HEK293 (cell line): Measurements from ENCODE around the gene IGSF10.

ENCODE experiments used
- CTCF ChIA-PET: fragments of 350-600 bp; formaldehyde crosslinking; extraction: SDS; loops from one replicate; lab custom pipeline; 2021; ENCODE audit warnings: antibody characterized with exemption; lab: Yijun Ruan, JAX
- POLR2A ChIA-PET: fragments of 300-600 bp; formaldehyde crosslinking; extraction: SDS; loops from one replicate; lab custom pipeline; 2020; ENCODE audit warnings: antibody characterized with exemption, inconsistent platforms; lab: Yijun Ruan, JAX
- H3K27ac ChIP-seq: fragments of 200-500 bp; sonication (Bioruptor generic); 2 replicates; pipeline ENCODE4 v1.5.1; 2014; ENCODE audit warnings: low read depth, low read length, control low read depth, inconsistent platforms; ENCODE audit errors: extremely low read depth
- H3K36me3 ChIP-seq, 2 experiments: fragments of 200-500 bp in 1 of 2; sonication (Bioruptor generic) in 1 of 2; 1 replicate in 1 of 2; 2 replicates in 1 of 2; pipeline ENCODE4 v1.5.1; 2014 to 2017; ENCODE audit warnings: inconsistent platforms in 2 of 2, low read length in 2 of 2; ENCODE audit not compliant: control insufficient read depth in 2 of 2, insufficient read depth in 1 of 2
- H3K4me1 ChIP-seq: fragments of 200-500 bp; sonication (Bioruptor generic); 2 replicates; pipeline ENCODE4 v1.5.1; 2014; ENCODE audit warnings: mild to moderate bottlenecking, low read length, inconsistent platforms; ENCODE audit not compliant: control insufficient read depth, insufficient read depth
- H3K4me3 ChIP-seq: 2 replicates; pipeline ENCODE4 v1.5.1; 2011; ENCODE audit warnings: low read depth, mild to moderate bottlenecking, control low read depth, low read length, moderate library complexity
- H3K9me3 ChIP-seq: fragments of 200-500 bp; sonication (Bioruptor generic); 2 replicates; pipeline ENCODE4 v1.5.1; 2014; ENCODE audit warnings: low read depth, low read length, inconsistent platforms; ENCODE audit not compliant: control insufficient read depth, insufficient read depth
- BCL11A ChIP-seq: fragments of 450-650 bp; formaldehyde crosslinking; IDR thresholded peaks from 2 replicates; pipeline ENCODE4 v1.5.1; 2016; ENCODE audit warnings: low read depth, missing biosample characterization, missing genetic modification characterization
- IKZF3 ChIP-seq: fragments of 450-650 bp; IDR thresholded peaks from 2 replicates; pipeline ENCODE4 v1.5.0; 2018; ENCODE audit warnings: missing biosample characterization, mild to moderate bottlenecking, missing genetic modification characterization, moderate library complexity
- KLF8 ChIP-seq: fragments of 450-650 bp; formaldehyde crosslinking; IDR thresholded peaks from 2 replicates; pipeline ENCODE4 v1.5.1; 2016; ENCODE audit warnings: missing biosample characterization, missing genetic modification characterization
- SCRT2 ChIP-seq: fragments of 450-650 bp; formaldehyde crosslinking; IDR thresholded peaks from 2 replicates; pipeline ENCODE4 v1.5.1; 2016; ENCODE audit warnings: missing biosample characterization, missing genetic modification characterization
- SETDB1 ChIP-seq: IDR thresholded peaks from one replicate; pipeline ENCODE4 v1.6.1; 2017; ENCODE audit warnings: mild to moderate bottlenecking, low read length, moderate library complexity, mixed read lengths; ENCODE audit not compliant: insufficient read length
- TCF7L2 ChIP-seq: IDR thresholded peaks from 2 replicates; pipeline ENCODE4 v1.6.1; 2011; ENCODE audit warnings: low read depth, mild to moderate bottlenecking, inconsistent platforms, low read length, moderate library complexity, borderline replicate concordance
- TRIM28 ChIP-seq: IDR thresholded peaks from 2 replicates; pipeline ENCODE4 v1.6.1; 2011; ENCODE audit warnings: low read length, control low read depth, borderline replicate concordance
- ZIC2 ChIP-seq: fragments of 450-650 bp; formaldehyde crosslinking; IDR thresholded peaks from 2 replicates; pipeline ENCODE4 v1.5.1; 2016; ENCODE audit warnings: missing biosample characterization, missing genetic modification characterization
- ZNF155 ChIP-seq: fragments of 450-650 bp; formaldehyde crosslinking; IDR thresholded peaks from 2 replicates; pipeline ENCODE4 v1.5.1; 2016; ENCODE audit warnings: missing biosample characterization, missing genetic modification characterization
- ZNF157 ChIP-seq: fragments of 450-650 bp; formaldehyde crosslinking; IDR thresholded peaks from 2 replicates; pipeline ENCODE4 v1.5.1; 2016; ENCODE audit warnings: missing biosample characterization, missing genetic modification characterization
- ZNF169 ChIP-seq: fragments of 450-650 bp; formaldehyde crosslinking; IDR thresholded peaks from 2 replicates; pipeline ENCODE4 v1.5.1; 2016; ENCODE audit warnings: missing biosample characterization, missing genetic modification characterization
- ZNF174 ChIP-seq: fragments of 450-650 bp; formaldehyde crosslinking; IDR thresholded peaks from 2 replicates; pipeline ENCODE4 v1.5.0; 2017; ENCODE audit warnings: missing biosample characterization, mild to moderate bottlenecking, missing genetic modification characterization
- ZNF2 ChIP-seq: fragments of 450-650 bp; formaldehyde crosslinking; IDR thresholded peaks from 2 replicates; pipeline ENCODE4 v1.5.1; 2016; ENCODE audit warnings: missing biosample characterization, missing genetic modification characterization
- ZNF266 ChIP-seq: fragments of 450-650 bp; formaldehyde crosslinking; IDR thresholded peaks from 2 replicates; pipeline ENCODE4 v1.5.1; 2016; ENCODE audit warnings: missing biosample characterization, missing genetic modification characterization, low read depth
- ZNF324 ChIP-seq: fragments of 450-650 bp; formaldehyde crosslinking; IDR thresholded peaks from 2 replicates; pipeline ENCODE4 v1.5.1; 2016; ENCODE audit warnings: missing biosample characterization, missing genetic modification characterization
- ZNF391 ChIP-seq: fragments of 450-650 bp; formaldehyde crosslinking; IDR thresholded peaks from 2 replicates; pipeline ENCODE4 v1.5.1; 2016; ENCODE audit warnings: low read depth, missing biosample characterization, missing genetic modification characterization, borderline replicate concordance
- ZNF473 ChIP-seq: fragments of 450-650 bp; formaldehyde crosslinking; IDR thresholded peaks from 2 replicates; pipeline ENCODE4 v1.5.1; 2017; ENCODE audit warnings: missing biosample characterization, missing genetic modification characterization
- ZNF585B ChIP-seq: fragments of 450-650 bp; formaldehyde crosslinking; IDR thresholded peaks from 2 replicates; pipeline ENCODE4 v1.5.1; 2016; ENCODE audit warnings: missing biosample characterization, missing genetic modification characterization
- ZNF624 ChIP-seq: fragments of 450-650 bp; formaldehyde crosslinking; IDR thresholded peaks from 2 replicates; pipeline ENCODE4 v1.5.1; 2017; ENCODE audit warnings: missing biosample characterization, missing genetic modification characterization
- ZNF660 ChIP-seq: fragments of 450-650 bp; IDR thresholded peaks from 2 replicates; pipeline ENCODE4 v1.5.1; 2018; ENCODE audit warnings: missing biosample characterization, mild to moderate bottlenecking, missing genetic modification characterization
- ZNF792 ChIP-seq: fragments of 450-650 bp; formaldehyde crosslinking; IDR thresholded peaks from 2 replicates; pipeline ENCODE4 v1.5.1; 2016; ENCODE audit warnings: missing biosample characterization, missing genetic modification characterization
- TF ChIP-seq, protein P1 (sequence below): fragments of 450-650 bp; formaldehyde crosslinking; IDR thresholded peaks from 2 replicates; pipeline ENCODE4 v1.5.1; 2016; ENCODE audit warnings: missing biosample characterization, missing genetic modification characterization
- TF ChIP-seq, protein P2 (sequence below): fragments of 450-650 bp; IDR thresholded peaks from 2 replicates; pipeline ENCODE4 v1.5.1; 2018; ENCODE audit warnings: missing biosample characterization, mild to moderate bottlenecking, missing genetic modification characterization
- TF ChIP-seq, protein P3 (sequence below): fragments of 450-650 bp; formaldehyde crosslinking; IDR thresholded peaks from 2 replicates; pipeline ENCODE4 v1.5.1; 2017; ENCODE audit warnings: missing biosample characterization, missing genetic modification characterization
- TF ChIP-seq, protein P4 (sequence below): fragments of 450-650 bp; formaldehyde crosslinking; IDR thresholded peaks from 2 replicates; pipeline ENCODE4 v1.5.1; 2016; ENCODE audit warnings: missing biosample characterization, missing genetic modification characterization
- TF ChIP-seq, protein P5 (sequence below): fragments of 450-650 bp; formaldehyde crosslinking; IDR thresholded peaks from 2 replicates; pipeline ENCODE4; 2016; ENCODE audit warnings: missing biosample characterization, missing genetic modification characterization
- TF ChIP-seq, protein P6 (sequence below): fragments of 450-650 bp; formaldehyde crosslinking; IDR thresholded peaks from 2 replicates; pipeline ENCODE4 v1.5.1; 2016; ENCODE audit warnings: missing biosample characterization, missing genetic modification characterization

Gene IGSF10

DNA sequence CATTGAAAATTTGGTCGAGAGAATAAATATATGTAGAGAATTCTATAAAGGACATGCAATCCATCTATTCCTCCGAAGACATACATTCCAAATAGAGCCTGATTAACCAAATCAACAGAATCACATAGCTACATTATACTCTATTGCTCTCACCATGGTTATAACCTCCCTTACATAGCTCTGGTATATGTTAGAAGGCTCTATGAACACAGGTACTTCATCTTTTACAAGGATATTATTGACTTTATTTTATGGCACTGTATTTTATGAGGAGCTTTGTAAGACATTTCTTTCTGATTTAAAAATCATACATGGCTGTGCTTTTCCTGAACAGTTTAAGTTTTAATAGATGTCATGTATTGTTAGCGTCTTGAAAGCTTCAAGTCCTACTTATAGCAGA, 4.8 kb downstream of the IGSF10 start:
- ChIA-PET CTCF (interaction anchor here (0.6 to 1.2 kb wide), 2 partner anchors 12 to 52 kb away, joined by 4 to 8 read pairs; no protein-coding TSS in a partner anchor), POLR2A (no interaction called here)
- Histone ChIP-seq H3K36me3 (no peaks in the 10 kb centered on the region), H3K4me3 (no peak overlapping the region), H3K9me3 (no peaks in the 10 kb centered on the region), H3K27ac (no peak overlapping the region), H3K4me1 (no peaks in the 10 kb centered on the region)
- TF ChIP-seq ZNF266 (tag by site-specific recombination) (no peak), ZIC2 (tag by site-specific recombination) (no peak), ZNF473 (tag by site-specific recombination) (no peak), ZNF174 (tag by site-specific recombination) (no peak), ZNF2 (tag by site-specific recombination) (no peak), SCRT2 (tag by site-specific recombination) (no peak), KLF8 (tag by site-specific recombination) (no peak), BCL11A (tag by site-specific recombination) (no peak), ZNF792 (no peak), TCF7L2 (no peak), TRIM28 (no peak)
- TF ChIP-seq, protein P1, sequence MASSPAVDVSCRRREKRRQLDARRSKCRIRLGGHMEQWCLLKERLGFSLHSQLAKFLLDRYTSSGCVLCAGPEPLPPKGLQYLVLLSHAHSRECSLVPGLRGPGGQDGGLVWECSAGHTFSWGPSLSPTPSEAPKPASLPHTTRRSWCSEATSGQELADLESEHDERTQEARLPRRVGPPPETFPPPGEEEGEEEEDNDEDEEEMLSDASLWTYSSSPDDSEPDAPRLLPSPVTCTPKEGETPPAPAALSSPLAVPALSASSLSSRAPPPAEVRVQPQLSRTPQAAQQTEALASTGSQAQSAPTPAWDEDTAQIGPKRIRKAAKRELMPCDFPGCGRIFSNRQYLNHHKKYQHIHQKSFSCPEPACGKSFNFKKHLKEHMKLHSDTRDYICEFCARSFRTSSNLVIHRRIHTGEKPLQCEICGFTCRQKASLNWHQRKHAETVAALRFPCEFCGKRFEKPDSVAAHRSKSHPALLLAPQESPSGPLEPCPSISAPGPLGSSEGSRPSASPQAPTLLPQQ: no peak
- TF ChIP-seq, protein P2, sequence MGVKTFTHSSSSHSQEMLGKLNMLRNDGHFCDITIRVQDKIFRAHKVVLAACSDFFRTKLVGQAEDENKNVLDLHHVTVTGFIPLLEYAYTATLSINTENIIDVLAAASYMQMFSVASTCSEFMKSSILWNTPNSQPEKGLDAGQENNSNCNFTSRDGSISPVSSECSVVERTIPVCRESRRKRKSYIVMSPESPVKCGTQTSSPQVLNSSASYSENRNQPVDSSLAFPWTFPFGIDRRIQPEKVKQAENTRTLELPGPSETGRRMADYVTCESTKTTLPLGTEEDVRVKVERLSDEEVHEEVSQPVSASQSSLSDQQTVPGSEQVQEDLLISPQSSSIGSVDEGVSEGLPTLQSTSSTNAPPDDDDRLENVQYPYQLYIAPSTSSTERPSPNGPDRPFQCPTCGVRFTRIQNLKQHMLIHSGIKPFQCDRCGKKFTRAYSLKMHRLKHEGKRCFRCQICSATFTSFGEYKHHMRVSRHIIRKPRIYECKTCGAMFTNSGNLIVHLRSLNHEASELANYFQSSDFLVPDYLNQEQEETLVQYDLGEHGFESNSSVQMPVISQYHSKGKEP (tag by site-specific recombination): no peak
- TF ChIP-seq, protein P3, sequence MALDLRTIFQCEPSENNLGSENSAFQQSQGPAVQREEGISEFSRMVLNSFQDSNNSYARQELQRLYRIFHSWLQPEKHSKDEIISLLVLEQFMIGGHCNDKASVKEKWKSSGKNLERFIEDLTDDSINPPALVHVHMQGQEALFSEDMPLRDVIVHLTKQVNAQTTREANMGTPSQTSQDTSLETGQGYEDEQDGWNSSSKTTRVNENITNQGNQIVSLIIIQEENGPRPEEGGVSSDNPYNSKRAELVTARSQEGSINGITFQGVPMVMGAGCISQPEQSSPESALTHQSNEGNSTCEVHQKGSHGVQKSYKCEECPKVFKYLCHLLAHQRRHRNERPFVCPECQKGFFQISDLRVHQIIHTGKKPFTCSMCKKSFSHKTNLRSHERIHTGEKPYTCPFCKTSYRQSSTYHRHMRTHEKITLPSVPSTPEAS (tag by site-specific recombination): no peak
- TF ChIP-seq, protein P4, sequence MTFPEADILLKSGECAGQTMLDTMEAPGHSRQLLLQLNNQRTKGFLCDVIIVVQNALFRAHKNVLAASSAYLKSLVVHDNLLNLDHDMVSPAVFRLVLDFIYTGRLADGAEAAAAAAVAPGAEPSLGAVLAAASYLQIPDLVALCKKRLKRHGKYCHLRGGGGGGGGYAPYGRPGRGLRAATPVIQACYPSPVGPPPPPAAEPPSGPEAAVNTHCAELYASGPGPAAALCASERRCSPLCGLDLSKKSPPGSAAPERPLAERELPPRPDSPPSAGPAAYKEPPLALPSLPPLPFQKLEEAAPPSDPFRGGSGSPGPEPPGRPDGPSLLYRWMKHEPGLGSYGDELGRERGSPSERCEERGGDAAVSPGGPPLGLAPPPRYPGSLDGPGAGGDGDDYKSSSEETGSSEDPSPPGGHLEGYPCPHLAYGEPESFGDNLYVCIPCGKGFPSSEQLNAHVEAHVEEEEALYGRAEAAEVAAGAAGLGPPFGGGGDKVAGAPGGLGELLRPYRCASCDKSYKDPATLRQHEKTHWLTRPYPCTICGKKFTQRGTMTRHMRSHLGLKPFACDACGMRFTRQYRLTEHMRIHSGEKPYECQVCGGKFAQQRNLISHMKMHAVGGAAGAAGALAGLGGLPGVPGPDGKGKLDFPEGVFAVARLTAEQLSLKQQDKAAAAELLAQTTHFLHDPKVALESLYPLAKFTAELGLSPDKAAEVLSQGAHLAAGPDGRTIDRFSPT (tag by site-specific recombination): no peak

DNA sequence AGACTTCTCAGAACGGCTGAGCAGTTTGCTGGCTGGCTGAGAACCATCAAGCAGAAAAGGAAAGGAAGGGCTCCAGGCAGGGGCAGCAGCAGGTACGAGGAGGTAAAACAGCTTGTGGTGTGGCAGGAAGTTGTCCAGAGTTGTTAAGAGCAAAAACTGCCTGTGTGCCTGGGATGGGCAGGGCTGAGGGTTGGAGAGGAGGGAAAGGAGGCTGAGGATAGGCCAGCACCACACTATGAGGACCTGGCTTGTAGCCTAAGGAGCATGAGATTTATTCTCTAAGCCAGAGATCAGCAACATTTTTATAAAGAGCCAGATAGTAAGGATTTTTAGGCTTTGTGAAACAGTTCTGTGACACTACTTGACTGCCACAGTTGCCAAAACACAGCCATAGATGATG, 8.0 kb downstream of the IGSF10 start:
- no peak overlapping the region for H3K27ac ChIP-seq
- H3K4me1 ChIP-seq: no peaks in the 10 kb centered on the region
- ChIA-PET CTCF (no interaction called here), POLR2A (no interaction called here)
- no peaks in the 10 kb centered on the region for H3K36me3 ChIP-seq
- no peak overlapping the region for H3K4me3 ChIP-seq
- no peaks in the 10 kb centered on the region for H3K9me3 ChIP-seq
- TF ChIP-seq IKZF3 (tag by site-specific recombination): no peak
- TF ChIP-seq ZNF324 (tag by site-specific recombination): no peak
- TF ChIP-seq ZNF169 (tag by site-specific recombination): no peak
- TF ChIP-seq ZNF624 (tag by site-specific recombination): no peak
- no peak for TF ChIP-seq ZNF391 (tag by site-specific recombination)
- no peak for TF ChIP-seq ZNF155 (tag by site-specific recombination)
- TF ChIP-seq ZNF660 (tag by site-specific recombination): no peak
- TF ChIP-seq ZNF157 (tag by site-specific recombination): no peak
- TF ChIP-seq, protein P5, sequence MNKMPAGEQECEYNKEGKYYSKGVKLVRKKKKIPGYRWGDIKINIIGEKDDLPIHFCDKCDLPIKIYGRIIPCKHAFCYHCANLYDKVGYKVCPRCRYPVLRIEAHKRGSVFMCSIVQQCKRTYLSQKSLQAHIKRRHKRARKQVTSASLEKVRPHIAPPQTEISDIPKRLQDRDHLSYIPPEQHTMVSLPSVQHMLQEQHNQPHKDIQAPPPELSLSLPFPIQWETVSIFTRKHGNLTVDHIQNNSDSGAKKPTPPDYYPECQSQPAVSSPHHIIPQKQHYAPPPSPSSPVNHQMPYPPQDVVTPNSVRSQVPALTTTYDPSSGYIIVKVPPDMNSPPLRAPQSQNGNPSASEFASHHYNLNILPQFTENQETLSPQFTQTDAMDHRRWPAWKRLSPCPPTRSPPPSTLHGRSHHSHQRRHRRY (tag by site-specific recombination): no peak
- TF ChIP-seq ZNF585B (tag by site-specific recombination): no peak
- no peak for TF ChIP-seq SETDB1
- TF ChIP-seq, protein P6, sequence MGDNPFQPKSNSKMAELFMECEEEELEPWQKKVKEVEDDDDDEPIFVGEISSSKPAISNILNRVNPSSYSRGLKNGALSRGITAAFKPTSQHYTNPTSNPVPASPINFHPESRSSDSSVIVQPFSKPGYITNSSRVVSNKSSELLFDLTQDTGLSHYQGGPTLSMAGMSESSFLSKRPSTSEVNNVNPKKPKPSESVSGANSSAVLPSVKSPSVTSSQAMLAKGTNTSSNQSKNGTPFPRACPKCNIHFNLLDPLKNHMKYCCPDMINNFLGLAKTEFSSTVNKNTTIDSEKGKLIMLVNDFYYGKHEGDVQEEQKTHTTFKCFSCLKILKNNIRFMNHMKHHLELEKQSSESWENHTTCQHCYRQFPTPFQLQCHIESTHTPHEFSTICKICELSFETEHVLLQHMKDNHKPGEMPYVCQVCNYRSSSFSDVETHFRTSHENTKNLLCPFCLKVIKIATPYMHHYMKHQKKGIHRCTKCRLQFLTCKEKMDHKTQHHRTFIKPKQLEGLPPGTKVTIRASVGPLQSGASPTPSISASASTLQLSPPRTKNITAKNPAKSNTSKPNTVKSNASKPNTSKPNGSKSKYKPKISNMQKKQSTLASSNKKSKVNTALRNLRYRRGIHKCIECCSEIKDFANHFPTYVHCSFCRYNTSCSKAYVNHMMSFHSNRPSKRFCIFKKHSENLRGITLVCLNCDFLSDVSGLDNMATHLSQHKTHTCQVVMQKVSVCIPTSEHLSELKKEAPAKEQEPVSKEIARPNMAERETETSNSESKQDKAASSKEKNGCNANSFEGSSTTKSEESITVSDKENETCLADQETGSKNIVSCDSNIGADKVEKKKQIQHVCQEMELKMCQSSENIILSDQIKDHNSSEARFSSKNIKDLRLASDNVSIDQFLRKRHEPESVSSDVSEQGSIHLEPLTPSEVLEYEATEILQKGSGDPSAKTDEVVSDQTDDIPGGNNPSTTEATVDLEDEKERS (tag by site-specific recombination): no peak
